K562 (cell line): ENCODE results near the gene SLC22A1. TPM values are rescaled to one million over a fixed set of nuclear protein-coding genes. Genes with fewer than 3 reads are reported as not detected.

Source experiments
- CAMTA2 ChIP-seq: fragments of 250-450 bp; sonication (Bioruptor Pico); conservative IDR thresholded peaks from 2 replicates; pipeline ENCODE4 v1.5.1; 2022
- CHD4 ChIP-seq: fragments of 200-600 bp; sonication (generic); IDR thresholded peaks from 3 replicates; pipeline ENCODE4 v1.6.1; 2012; ENCODE audit warnings: low read depth, mild to moderate bottlenecking, mixed read lengths, low read length, inconsistent platforms; ENCODE audit not compliant: insufficient read depth, insufficient replicate concordance, poor library complexity, severe bottlenecking
- DIDO1 ChIP-seq: fragments of 450-650 bp; IDR thresholded peaks from 2 replicates; pipeline ENCODE4 v1.6.1; 2016; ENCODE audit warnings: low read depth, missing biosample characterization, missing genetic modification characterization
- ESRRA ChIP-seq: fragments of 450-650 bp; IDR thresholded peaks from 2 replicates; pipeline ENCODE4 v1.6.1; 2014; ENCODE audit warnings: low read depth, mild to moderate bottlenecking, moderate library complexity, borderline replicate concordance
- ESRRB ChIP-seq: fragments of 250-450 bp; sonication (Bioruptor Pico); IDR thresholded peaks from 2 replicates; pipeline ENCODE4 v1.5.0; 2020; ENCODE audit warnings: mild to moderate bottlenecking, moderate library complexity, borderline replicate concordance
- FUS ChIP-seq: fragments of 200-400 bp; formaldehyde crosslinking; optimal IDR thresholded peaks from 2 replicates; pipeline ENCODE3; 2017; ENCODE audit warnings: low read depth, low read length
- GMEB1 ChIP-seq: fragments of 250-450 bp; sonication (Bioruptor Pico); IDR thresholded peaks from 2 replicates; pipeline ENCODE4 v1.4.0; 2020; ENCODE audit warnings: mild to moderate bottlenecking
- HDAC1 ChIP-seq, 2 experiments: fragments of 450-650 bp; IDR thresholded peaks; 2 replicates each; pipeline ENCODE4 v1.6.1; 2016 to 2017; ENCODE audit warnings: inconsistent platforms in 1 of 2, mild to moderate bottlenecking in 1 of 2, moderate library complexity in 1 of 2
- HDAC6 ChIP-seq: IDR thresholded peaks from 2 replicates; pipeline ENCODE4 v1.6.1; 2012; ENCODE audit warnings: low read depth, mild to moderate bottlenecking, control low read depth, inconsistent platforms, low read length, moderate library complexity
- HLTF ChIP-seq: fragments of 450-650 bp; IDR thresholded peaks from 2 replicates; pipeline ENCODE4 v1.6.1; 2016
- HOMEZ ChIP-seq: fragments of 250-450 bp; sonication (Bioruptor Pico); IDR thresholded peaks from 2 replicates; pipeline ENCODE4 v1.4.0; 2020; ENCODE audit warnings: mild to moderate bottlenecking, moderate library complexity
- ID3 ChIP-seq, 2 experiments: fragments of 250-450 bp in 1 of 2; fragments of 450-650 bp in 1 of 2; sonication (Bioruptor Pico) in 1 of 2; IDR thresholded peaks; 2 replicates each; pipeline versions ENCODE4 v1.6.1 to v1.8.0; 2016 to 2021; ENCODE audit warnings: mild to moderate bottlenecking in 2 of 2, moderate library complexity in 2 of 2, missing compliant biosample characterization in 1 of 2, missing genetic modification characterization in 1 of 2
- MECOM ChIP-seq: fragments of 250-450 bp; sonication (Bioruptor Pico); IDR thresholded peaks from 2 replicates; pipeline ENCODE4 v1.8.0; 2022; ENCODE audit warnings: inconsistent platforms
- NFE2L1 ChIP-seq: fragments of 450-650 bp; IDR thresholded peaks from 2 replicates; pipeline ENCODE4 v1.6.1; 2016; ENCODE audit warnings: missing genetic modification characterization, low read depth, mild to moderate bottlenecking, missing compliant biosample characterization, moderate library complexity, borderline replicate concordance
- RFX7 ChIP-seq: fragments of 250-450 bp; sonication (Bioruptor Pico); IDR thresholded peaks from 2 replicates; pipeline ENCODE4 v1.5.1; 2021; ENCODE audit warnings: mild to moderate bottlenecking
- SMAD3 ChIP-seq: fragments of 450-650 bp; formaldehyde crosslinking; conservative IDR thresholded peaks from 2 replicates; pipeline ENCODE4 v1.4.0; 2020; ENCODE audit warnings: mild to moderate bottlenecking
- ZNF175 ChIP-seq: fragments of 200-800 bp; sonication (Bioruptor generic); IDR thresholded peaks from 2 replicates; pipeline ENCODE4 v1.6.1; 2016; ENCODE audit warnings: low read depth, mild to moderate bottlenecking, missing genetic modification characterization, missing compliant biosample characterization
- ZNF277 ChIP-seq: fragments of 250-450 bp; sonication (Bioruptor Pico); IDR thresholded peaks from 2 replicates; pipeline ENCODE4 v1.8.0; 2022; ENCODE audit warnings: inconsistent platforms, mild to moderate bottlenecking, moderate library complexity, borderline replicate concordance
- ZNF644 ChIP-seq: fragments of 200-800 bp; sonication (Bioruptor generic); IDR thresholded peaks from 2 replicates; pipeline ENCODE4 v1.6.1; 2016; ENCODE audit warnings: low read depth, missing genetic modification characterization, missing compliant biosample characterization
- ZNF75A ChIP-seq: fragments of 450-650 bp; formaldehyde crosslinking; IDR thresholded peaks from 2 replicates; pipeline ENCODE4 v1.4.0; 2020; ENCODE audit warnings: mild to moderate bottlenecking
- polyA plus RNA-seq, 8 experiments: library from polyadenylated mRNA; depleted of rRNA in 4 of 8; stranded (reverse) in 5 of 8; unstranded in 3 of 8; fragments of >200 nt; fragmentation: Nextera tagmentation in 2 of 8; fragmentation: Illumina TruSeq in 1 of 8; extraction: Ambion mirVana in 2 of 8; extraction: Trizol in 1 of 8; gene quantifications; 2 replicates each; pipeline versions ENCODE4 v1.2.1 to v1.2.3, GENCODE V29; 2011 to 2014; ENCODE audit warnings: inconsistent platforms in 1 of 8, missing spikeins in 1 of 8
- total RNA-seq, 7 experiments: library from RNA; depleted of rRNA in 6 of 7; stranded (reverse); fragments of >200 nt in 6 of 7; fragmentation: Illumina TruSeq in 2 of 7; extraction: Trizol in 2 of 7; gene quantifications; 2 replicates each; pipeline versions ENCODE4 v1.2.1 to v1.2.3, GENCODE V29; 2011 to 2021; ENCODE audit warnings: low replicate concordance in 1 of 7
- TF ChIP-seq, protein P1 (sequence below): sonication (generic); formaldehyde crosslinking; IDR thresholded peaks from 2 replicates; pipeline ENCODE4 v1.8.1; 2022; ENCODE audit warnings: missing genetic modification reagents

Gene SLC22A1
- total and polyA plus RNA-seq, 9 of the 15 experiments (the other 6 are each of a cell fraction or from before 2014, with no cell fraction given): 0.11 to 0.60 (median 0.26) TPM; not detected in 4

DNA sequence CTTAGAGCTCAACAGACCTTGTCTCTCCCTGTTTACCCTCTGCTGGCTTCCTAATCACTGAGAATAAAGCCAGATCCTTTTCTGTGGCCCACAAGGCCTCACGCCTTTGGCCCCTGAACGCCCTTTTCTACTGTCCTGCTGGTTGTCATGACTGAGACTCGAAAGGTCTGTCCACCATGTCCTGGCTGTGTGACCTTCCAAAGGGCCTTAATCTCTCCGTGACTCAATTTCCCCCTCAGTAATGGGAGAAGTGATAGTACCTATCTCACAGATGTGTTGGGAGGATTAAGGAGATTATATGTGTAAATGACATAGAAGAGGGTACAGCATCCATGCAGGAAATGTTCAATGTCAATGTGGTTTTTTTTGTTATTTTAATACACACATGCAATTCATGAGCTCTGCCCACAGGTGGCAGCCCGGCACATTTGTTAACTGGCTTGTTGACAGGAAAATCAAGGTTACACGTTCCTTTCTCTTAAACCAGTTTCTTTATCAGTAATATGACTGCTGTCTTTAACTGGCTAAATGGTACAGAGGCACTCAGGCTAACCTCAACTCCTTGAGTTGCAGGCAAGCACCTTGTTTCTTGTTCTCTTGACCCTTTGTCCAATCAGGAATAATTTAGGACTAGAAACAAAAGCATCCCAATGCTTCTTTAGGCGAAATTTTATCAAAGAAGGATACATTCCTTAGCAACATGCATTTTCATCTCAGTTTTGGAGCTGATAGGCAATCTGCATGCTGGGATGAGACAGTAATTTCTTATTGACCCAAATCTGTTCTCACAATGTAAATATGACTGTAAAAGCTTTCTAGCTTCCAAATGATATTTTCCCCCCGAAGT is 16.6 kb downstream of the SLC22A1 start (continued):
- TF ChIP-seq, protein P1, sequence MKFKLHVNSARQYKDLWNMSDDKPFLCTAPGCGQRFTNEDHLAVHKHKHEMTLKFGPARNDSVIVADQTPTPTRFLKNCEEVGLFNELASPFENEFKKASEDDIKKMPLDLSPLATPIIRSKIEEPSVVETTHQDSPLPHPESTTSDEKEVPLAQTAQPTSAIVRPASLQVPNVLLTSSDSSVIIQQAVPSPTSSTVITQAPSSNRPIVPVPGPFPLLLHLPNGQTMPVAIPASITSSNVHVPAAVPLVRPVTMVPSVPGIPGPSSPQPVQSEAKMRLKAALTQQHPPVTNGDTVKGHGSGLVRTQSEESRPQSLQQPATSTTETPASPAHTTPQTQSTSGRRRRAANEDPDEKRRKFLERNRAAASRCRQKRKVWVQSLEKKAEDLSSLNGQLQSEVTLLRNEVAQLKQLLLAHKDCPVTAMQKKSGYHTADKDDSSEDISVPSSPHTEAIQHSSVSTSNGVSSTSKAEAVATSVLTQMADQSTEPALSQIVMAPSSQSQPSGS: no peak
- TF ChIP-seq ESRRB (CRISPR knock-in tag) (no peak), RFX7 (CRISPR knock-in tag) (no peak), CAMTA2 (CRISPR knock-in tag) (no peak), DIDO1 (tag) (no peak), GMEB1 (CRISPR knock-in tag) (no peak), NFE2L1 (tag) (no peak), ZNF75A (CRISPR knock-in tag) (no peak), SMAD3 (CRISPR knock-in tag) (no peak), ESRRA (peak; percentile 66; the same call in 1 of the 2 replicates), HDAC1 (IDR thresholded peaks at IDR 0.05) (no peak), HLTF (no peak), ZNF277 (CRISPR knock-in tag) (no peak), HDAC6 (no peak), ID3 (CRISPR knock-in tag; IDR thresholded peaks at IDR 0.05) (no peak), ID3 (tag; IDR thresholded peaks at IDR 0.05) (no peak), HOMEZ (CRISPR knock-in tag) (no peak), ZNF175 (CRISPR knock-in tag) (no peak), CHD4 (no peak), FUS (no peak), MECOM (CRISPR knock-in tag) (no peak), ZNF644 (tag) (no peak)
